HepG2 (cell line): Measurements from ENCODE around the gene FAM222A. TPM values are rescaled to one million over a fixed set of nuclear protein-coding genes. Genes with fewer than 3 reads are reported as not detected.
A peak's percentile ranks its signal among the peaks of the same experiment; 100 is the strongest.

Experiments
- ATAC-seq: fragments of 200-7000 bp; cut with Tn5 transposase; 3 replicates; pipeline ENCODE4 v1.9.1; 2020; ENCODE audit warnings: mild to moderate bottlenecking, moderate library complexity
- BruUV-seq: library from RNA; stranded (reverse); fragments of 400-500 nt; replicated peaks from 2 replicates; lab custom pipeline; 2021; lab: Mats Ljungman, UMichigan
- CTCF ChIA-PET: fragments of 300-600 bp; formaldehyde crosslinking; extraction: SDS; loops from one replicate; lab custom pipeline; 2021; ENCODE audit warnings: low total read pairs, inconsistent platforms, low intra/inter-chr PET ratio; lab: Yijun Ruan, JAX
- POLR2A ChIA-PET: fragments of 350-600 bp; sonication (Branson Sonifier 250); formaldehyde crosslinking; loops from one replicate; lab custom pipeline; 2020; ENCODE audit warnings: antibody characterized with exemption, inconsistent platforms; lab: Yijun Ruan, JAX
- DNase-seq: peaks from one replicate; pipeline ENCODE4 v3.0.0-alpha.2; 2015; ENCODE audit warnings: low spot score
- FAIRE-seq: peaks from 3 replicates; lab custom pipeline; 2011; peaks lifted over from hg19 to GRCh38; lab: Jason Lieb, UNC
- H2AFZ ChIP-seq: one replicate; pipeline ENCODE4 v1.6.1; 2011; ENCODE audit warnings: low read length, inconsistent platforms
- H3K27ac ChIP-seq: fragments of 300-600 bp; 3 replicates; pipeline ENCODE4 v1.8.0; 2011; ENCODE audit warnings: mixed run types, mild to moderate bottlenecking, mixed read lengths, low read length, inconsistent platforms; ENCODE audit not compliant: insufficient read depth; ENCODE audit errors: extremely low read length
- H3K27me3 ChIP-seq, 2 experiments: fragments of 200-600 bp in 1 of 2; 2 replicates in 1 of 2; 3 replicates in 1 of 2; pipeline versions ENCODE4 v1.6.0 to v1.8.0; 2011; ENCODE audit warnings: low read length in 2 of 2, mild to moderate bottlenecking in 2 of 2, moderate library complexity in 2 of 2, inconsistent platforms in 1 of 2; ENCODE audit not compliant: insufficient read depth in 2 of 2, control insufficient read depth in 1 of 2
- H3K36me3 ChIP-seq, 2 experiments: fragments of 200-600 bp in 1 of 2; replicated peaks in 1 of 2; 2 replicates in 1 of 2; 3 replicates in 1 of 2; pipeline versions ENCODE4 v1.5.1 to v1.8.0; 2011; ENCODE audit warnings: low read length in 2 of 2, inconsistent platforms in 1 of 2; ENCODE audit not compliant: insufficient read depth in 2 of 2, control insufficient read depth in 1 of 2
- H3K4me1 ChIP-seq: 2 replicates; pipeline ENCODE4 v1.5.1; 2012; ENCODE audit warnings: low read length, inconsistent platforms; ENCODE audit not compliant: insufficient read depth
- H3K4me2 ChIP-seq: 2 replicates; pipeline ENCODE4 v1.6.0; 2011; ENCODE audit warnings: low read depth, low read length, inconsistent platforms
- H3K4me3 ChIP-seq, 3 experiments: fragments of 200-600 bp in 1 of 3; sonication (generic), shearing (Covaris generic) in 1 of 3; replicated peaks in 1 of 3; 2 replicates each; pipeline ENCODE4 v1.5.1; 2011 to 2016; ENCODE audit warnings: low read length in 3 of 3, inconsistent platforms in 2 of 3, low read depth in 2 of 3, mild to moderate bottlenecking in 2 of 3, control low read depth in 1 of 3, mixed read lengths in 1 of 3; ENCODE audit not compliant: insufficient read depth in 1 of 3
- H3K79me2 ChIP-seq: one replicate; pipeline ENCODE4 v1.6.1; 2011; ENCODE audit warnings: low read length, inconsistent platforms; ENCODE audit not compliant: insufficient read depth
- H3K9ac ChIP-seq: 2 replicates; pipeline ENCODE4 v1.6.0; 2011; ENCODE audit warnings: mild to moderate bottlenecking, low read depth, low read length, inconsistent platforms; ENCODE audit not compliant: insufficient read depth
- H3K9me3 ChIP-seq: 2 replicates; pipeline ENCODE4 v1.5.1; 2012; ENCODE audit warnings: mild to moderate bottlenecking, low read length
- H4K20me1 ChIP-seq: 2 replicates; pipeline ENCODE4 v1.6.0; 2011; ENCODE audit warnings: inconsistent platforms, mild to moderate bottlenecking, low read length, moderate library complexity; ENCODE audit not compliant: insufficient read depth
- DPF2 ChIP-seq: sonication (generic); formaldehyde crosslinking; IDR thresholded peaks from 2 replicates; pipeline ENCODE4 v1.4.0; 2020; ENCODE audit warnings: mild to moderate bottlenecking, low read depth, missing genetic modification reagents, borderline replicate concordance
- DRAP1 ChIP-seq: IDR thresholded peaks from 2 replicates; pipeline ENCODE4 v1.6.1; 2016; ENCODE audit warnings: missing genetic modification reagents, missing compliant biosample characterization
- ESRRA ChIP-seq: sonication (generic); formaldehyde crosslinking; IDR thresholded peaks from 2 replicates; pipeline ENCODE4 v1.5.1; 2020; ENCODE audit warnings: mild to moderate bottlenecking, low read depth, missing genetic modification reagents
- KDM3A ChIP-seq: IDR thresholded peaks from 2 replicates; pipeline ENCODE4 v1.6.1; 2018; ENCODE audit warnings: low read depth, missing compliant biosample characterization
- TMF1 ChIP-seq: sonication (generic); formaldehyde crosslinking; IDR thresholded peaks from 2 replicates; pipeline ENCODE4 v1.8.1; 2022; ENCODE audit warnings: low read depth, missing genetic modification reagents
- U2AF1 ChIP-seq: fragments of 200-400 bp; formaldehyde crosslinking; optimal IDR thresholded peaks from 2 replicates; pipeline ENCODE3; 2017; ENCODE audit warnings: mild to moderate bottlenecking, low read depth, low read length
- ZNF143 ChIP-seq: sonication (generic); formaldehyde crosslinking; IDR thresholded peaks from 2 replicates; pipeline ENCODE4 v1.4.0; 2020; ENCODE audit warnings: missing genetic modification reagents
- ZNF207 ChIP-seq: fragments of 450-650 bp; IDR thresholded peaks from 2 replicates; pipeline ENCODE4 v1.6.1; 2016; ENCODE audit warnings: antibody characterized with exemption, borderline replicate concordance
- ZNF234 ChIP-seq: sonication (generic); formaldehyde crosslinking; conservative IDR thresholded peaks from 2 replicates; pipeline ENCODE4 v1.5.1; 2020; ENCODE audit warnings: mild to moderate bottlenecking, missing genetic modification reagents
- ZNF468 ChIP-seq: sonication (generic); formaldehyde crosslinking; IDR thresholded peaks from 2 replicates; pipeline ENCODE4 v1.8.0; 2022; ENCODE audit warnings: mild to moderate bottlenecking, moderate library complexity, missing genetic modification reagents
- WGBS: methylation state at CpG from one replicate; pipeline ENCODE4 v1.1.6; 2017; ENCODE audit warnings: low lambda C conversion rate; 5-methylcytosine and 5-hydroxymethylcytosine counted together
- in situ Hi-C: cut with HindIII; loops from 2 replicates; pipeline ENCODE4 v1.10.0; 2017; ENCODE audit warnings: low pct_unique_long_range_greater_than_20kb; ENCODE audit not compliant: extremely low pct_ligation_motif_present
- intact Hi-C: fragments of 100-400 bp; cut with micrococcal nuclease; formaldehyde crosslinking; loops from one replicate; pipeline ENCODE4 v1.10.0; 2022; ENCODE audit not compliant: unreplicated experiment
- polyA plus RNA-seq, 8 experiments: library from polyadenylated mRNA; depleted of rRNA in 3 of 8; stranded (reverse) in 7 of 8; unstranded in 1 of 8; fragments of >200 nt; fragmentation: Illumina TruSeq in 4 of 8; extraction: Trizol in 4 of 8; gene quantifications; 2 replicates each; pipeline versions ENCODE4 v1.2.1 to v1.2.3, GENCODE V29; 2011 to 2016; ENCODE audit warnings: low read depth in 4 of 8, missing spikeins in 1 of 8, mixed read lengths in 1 of 8; ENCODE audit not compliant: insufficient read depth in 1 of 8
- total RNA-seq, 5 experiments: library from RNA; depleted of rRNA; stranded (reverse); fragments of >200 nt; fragmentation: Illumina TruSeq; extraction: Trizol; gene quantifications; 2 replicates each; pipeline ENCODE4 v1.2.3, GENCODE V29; 2016; ENCODE audit warnings: low read depth in 1 of 5
- TF ChIP-seq, protein P1 (sequence below): sonication (generic); formaldehyde crosslinking; IDR thresholded peaks from 2 replicates; pipeline ENCODE4 v1.5.0; 2020; ENCODE audit warnings: missing genetic modification reagents
- TF ChIP-seq, protein P2 (sequence below): IDR thresholded peaks from 2 replicates; pipeline ENCODE4 v1.6.1; 2012; ENCODE audit warnings: low read length, improper control_type of control experiment
- TF ChIP-seq, protein P3 (sequence below): sonication (generic); formaldehyde crosslinking; IDR thresholded peaks from 2 replicates; pipeline ENCODE4 v1.9.0; 2021; ENCODE audit warnings: missing genetic modification reagents, mild to moderate bottlenecking, borderline replicate concordance
- TF ChIP-seq, protein P4 (sequence below): sonication (generic); formaldehyde crosslinking; IDR thresholded peaks from 2 replicates; pipeline ENCODE4 v1.5.0; 2020; ENCODE audit warnings: mild to moderate bottlenecking, missing genetic modification reagents, moderate library complexity
- TF ChIP-seq, protein P5 (sequence below): fragments of 450-650 bp; IDR thresholded peaks from 2 replicates; pipeline ENCODE4 v1.6.1; 2017

Gene FAM222A
- total and polyA plus RNA-seq, 2 of the 13 experiments (the other 11 are each of a cell fraction or from before 2014, with no cell fraction given), result 2.7 to 9.6 TPM

GRCh38 chr12:109776624-109777023 lies 63.0 kb downstream of the FAM222A start:
- Histone ChIP-seq H3K79me2 (no peaks in the 10 kb centered on the region), H3K9me3 (no peaks in the 10 kb centered on the region), H3K4me3 (no peak overlapping the region; a peak in 1 of 6 replicates), H3K4me2 (peak overlapping the region; percentile 84), H3K9ac (0 out of 2 replicates have a peak overlapping the region, but pooled peaks have one; percentile 39), H4K20me1 (no peaks in the 10 kb centered on the region), H2AFZ (no peak overlapping the region), H3K27me3 (no peaks in the 10 kb centered on the region), H3K36me3 (no peaks in the 10 kb centered on the region), H3K4me1 (peaks cover 52% of the 10 kb centered on the region), H3K27ac (no peak overlapping the region)
- ChIA-PET CTCF (interaction anchor here (1.1 to 4.0 kb wide), 3 partner anchors 179 to 258 kb away, joined by 4 to 31 read pairs (median 29); no protein-coding TSS in a partner anchor), POLR2A (interaction anchor here (1.1 to 1.5 kb wide), 3 partner anchors 62 to 179 kb away, joined by 4 to 7 read pairs (median 4); partner anchors contain the start of gene FAM222A)
- intact Hi-C loops, result loop anchor here (1.0 kb wide), 1 partner anchor 344 kb away; no protein-coding TSS in a partner anchor
- FAIRE-seq (no peak), ATAC-seq (no peak), DNase-seq (no peak)
- WGBS, result 68% methylated on average over 9 of the region's 9 CpGs
- no TSS peak for BruUV-seq
- in situ Hi-C loops, result loop anchor here (5.0 kb wide), 2 partner anchors 259 to 349 kb away; no protein-coding TSS in a partner anchor
- TF ChIP-seq ESRRA (CRISPR knock-in tag) (no peak), ZNF207 (no peak), ZNF143 (CRISPR knock-in tag) (no peak), ZNF468 (CRISPR knock-in tag) (no peak), U2AF1 (no peak), ZNF234 (CRISPR knock-in tag) (no peak), KDM3A (CRISPR knock-in tag) (no peak), DPF2 (CRISPR knock-in tag) (no peak), TMF1 (CRISPR knock-in tag) (no peak), DRAP1 (CRISPR knock-in tag) (no peak)
- TF ChIP-seq, protein P1, sequence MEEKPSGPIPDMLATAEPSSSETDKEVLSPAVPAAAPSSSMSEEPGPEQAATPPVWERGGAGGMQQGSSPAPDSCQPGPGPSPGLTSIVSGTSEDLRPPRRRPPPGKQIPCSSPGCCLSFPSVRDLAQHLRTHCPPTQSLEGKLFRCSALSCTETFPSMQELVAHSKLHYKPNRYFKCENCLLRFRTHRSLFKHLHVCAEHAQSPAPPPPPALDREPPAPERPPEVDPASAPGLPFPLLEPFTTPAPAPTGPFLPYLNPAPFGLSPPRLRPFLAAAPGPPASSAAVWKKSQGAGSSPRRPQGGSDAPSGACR (CRISPR knock-in tag), result no peak
- TF ChIP-seq, protein P2, sequence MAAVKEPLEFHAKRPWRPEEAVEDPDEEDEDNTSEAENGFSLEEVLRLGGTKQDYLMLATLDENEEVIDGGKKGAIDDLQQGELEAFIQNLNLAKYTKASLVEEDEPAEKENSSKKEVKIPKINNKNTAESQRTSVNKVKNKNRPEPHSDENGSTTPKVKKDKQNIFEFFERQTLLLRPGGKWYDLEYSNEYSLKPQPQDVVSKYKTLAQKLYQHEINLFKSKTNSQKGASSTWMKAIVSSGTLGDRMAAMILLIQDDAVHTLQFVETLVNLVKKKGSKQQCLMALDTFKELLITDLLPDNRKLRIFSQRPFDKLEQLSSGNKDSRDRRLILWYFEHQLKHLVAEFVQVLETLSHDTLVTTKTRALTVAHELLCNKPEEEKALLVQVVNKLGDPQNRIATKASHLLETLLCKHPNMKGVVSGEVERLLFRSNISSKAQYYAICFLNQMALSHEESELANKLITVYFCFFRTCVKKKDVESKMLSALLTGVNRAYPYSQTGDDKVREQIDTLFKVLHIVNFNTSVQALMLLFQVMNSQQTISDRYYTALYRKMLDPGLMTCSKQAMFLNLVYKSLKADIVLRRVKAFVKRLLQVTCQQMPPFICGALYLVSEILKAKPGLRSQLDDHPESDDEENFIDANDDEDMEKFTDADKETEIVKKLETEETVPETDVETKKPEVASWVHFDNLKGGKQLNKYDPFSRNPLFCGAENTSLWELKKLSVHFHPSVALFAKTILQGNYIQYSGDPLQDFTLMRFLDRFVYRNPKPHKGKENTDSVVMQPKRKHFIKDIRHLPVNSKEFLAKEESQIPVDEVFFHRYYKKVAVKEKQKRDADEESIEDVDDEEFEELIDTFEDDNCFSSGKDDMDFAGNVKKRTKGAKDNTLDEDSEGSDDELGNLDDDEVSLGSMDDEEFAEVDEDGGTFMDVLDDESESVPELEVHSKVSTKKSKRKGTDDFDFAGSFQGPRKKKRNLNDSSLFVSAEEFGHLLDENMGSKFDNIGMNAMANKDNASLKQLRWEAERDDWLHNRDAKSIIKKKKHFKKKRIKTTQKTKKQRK, result no peak
- TF ChIP-seq, protein P3, sequence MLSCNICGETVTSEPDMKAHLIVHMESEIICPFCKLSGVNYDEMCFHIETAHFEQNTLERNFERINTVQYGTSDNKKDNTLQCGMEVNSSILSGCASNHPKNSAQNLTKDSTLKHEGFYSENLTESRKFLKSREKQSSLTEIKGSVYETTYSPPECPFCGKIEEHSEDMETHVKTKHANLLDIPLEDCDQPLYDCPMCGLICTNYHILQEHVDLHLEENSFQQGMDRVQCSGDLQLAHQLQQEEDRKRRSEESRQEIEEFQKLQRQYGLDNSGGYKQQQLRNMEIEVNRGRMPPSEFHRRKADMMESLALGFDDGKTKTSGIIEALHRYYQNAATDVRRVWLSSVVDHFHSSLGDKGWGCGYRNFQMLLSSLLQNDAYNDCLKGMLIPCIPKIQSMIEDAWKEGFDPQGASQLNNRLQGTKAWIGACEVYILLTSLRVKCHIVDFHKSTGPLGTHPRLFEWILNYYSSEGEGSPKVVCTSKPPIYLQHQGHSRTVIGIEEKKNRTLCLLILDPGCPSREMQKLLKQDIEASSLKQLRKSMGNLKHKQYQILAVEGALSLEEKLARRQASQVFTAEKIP (CRISPR knock-in tag), result no peak
- TF ChIP-seq, protein P4, sequence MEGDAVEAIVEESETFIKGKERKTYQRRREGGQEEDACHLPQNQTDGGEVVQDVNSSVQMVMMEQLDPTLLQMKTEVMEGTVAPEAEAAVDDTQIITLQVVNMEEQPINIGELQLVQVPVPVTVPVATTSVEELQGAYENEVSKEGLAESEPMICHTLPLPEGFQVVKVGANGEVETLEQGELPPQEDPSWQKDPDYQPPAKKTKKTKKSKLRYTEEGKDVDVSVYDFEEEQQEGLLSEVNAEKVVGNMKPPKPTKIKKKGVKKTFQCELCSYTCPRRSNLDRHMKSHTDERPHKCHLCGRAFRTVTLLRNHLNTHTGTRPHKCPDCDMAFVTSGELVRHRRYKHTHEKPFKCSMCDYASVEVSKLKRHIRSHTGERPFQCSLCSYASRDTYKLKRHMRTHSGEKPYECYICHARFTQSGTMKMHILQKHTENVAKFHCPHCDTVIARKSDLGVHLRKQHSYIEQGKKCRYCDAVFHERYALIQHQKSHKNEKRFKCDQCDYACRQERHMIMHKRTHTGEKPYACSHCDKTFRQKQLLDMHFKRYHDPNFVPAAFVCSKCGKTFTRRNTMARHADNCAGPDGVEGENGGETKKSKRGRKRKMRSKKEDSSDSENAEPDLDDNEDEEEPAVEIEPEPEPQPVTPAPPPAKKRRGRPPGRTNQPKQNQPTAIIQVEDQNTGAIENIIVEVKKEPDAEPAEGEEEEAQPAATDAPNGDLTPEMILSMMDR (CRISPR knock-in tag), result no peak
- TF ChIP-seq, protein P5, sequence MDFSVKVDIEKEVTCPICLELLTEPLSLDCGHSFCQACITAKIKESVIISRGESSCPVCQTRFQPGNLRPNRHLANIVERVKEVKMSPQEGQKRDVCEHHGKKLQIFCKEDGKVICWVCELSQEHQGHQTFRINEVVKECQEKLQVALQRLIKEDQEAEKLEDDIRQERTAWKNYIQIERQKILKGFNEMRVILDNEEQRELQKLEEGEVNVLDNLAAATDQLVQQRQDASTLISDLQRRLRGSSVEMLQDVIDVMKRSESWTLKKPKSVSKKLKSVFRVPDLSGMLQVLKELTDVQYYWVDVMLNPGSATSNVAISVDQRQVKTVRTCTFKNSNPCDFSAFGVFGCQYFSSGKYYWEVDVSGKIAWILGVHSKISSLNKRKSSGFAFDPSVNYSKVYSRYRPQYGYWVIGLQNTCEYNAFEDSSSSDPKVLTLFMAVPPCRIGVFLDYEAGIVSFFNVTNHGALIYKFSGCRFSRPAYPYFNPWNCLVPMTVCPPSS, result no peak
